ENCODE results near the gene CLP1. TPM values are rescaled to one million over a fixed set of nuclear protein-coding genes. Genes with fewer than 3 reads are reported as not detected.

The CLP1 gene
- total RNA-seq (10 to 100 TPM; 22.4 to 23.4 TPM), polyA plus RNA-seq (8.2 TPM)

GRCh38 chr11:57657194-57658022 lies at the start of gene CLP1:
CLP1 (plus strand) TSS chr11:57657762; CDS start chr11:57659477, 1,715 bp downstream.
- H3K27me3 ChIP-seq (ENCODE audit: insufficient read depth, low read length, poor library complexity, severe bottlenecking): no peaks in the 10 kb centered on the region
- H3K9me3 ChIP-seq (ENCODE audit: low read length): no peaks in the 10 kb centered on the region
- ChIA-PET POLR2A (interaction anchor here (0.5 to 1.1 kb wide), 3 partner anchors 10 to 191 kb away, joined by 3 to 8 read pairs (median 4); partner anchors contain the start of genes SELENOH and ZDHHC5), CTCF (interaction anchor here (1.1 to 3.5 kb wide), 3 partner anchors 9 to 89 kb away, joined by 3 to 15 read pairs (median 10); partner anchors contain the start of gene UBE2L6)
- peaks cover 27 to 52% (median 43%) of the 10 kb centered on the region in 3 donors for H3K4me1 Mint-ChIP-seq
- peak within 1 kb of the TSS; percentile 92 to 98 (median 96) for H3K4me3 Mint-ChIP-seq
- peaks cover 30% of the 10 kb centered on the region for H3K36me3 ChIP-seq (ENCODE audit: insufficient read depth, low read length)
- H3K4me1 ChIP-seq (ENCODE audit: insufficient read depth, low read length): peaks cover 13% of the 10 kb centered on the region
- H3K4me3 ChIP-seq (ENCODE audit: low read length): peak within 1 kb of the TSS; percentile 95
- peaks cover 6 to 37% (median 9%) of the 10 kb centered on the region in 3 donors for H3K36me3 Mint-ChIP-seq
- DNase-seq: peak; percentile 98 to 99 (median 99)
- H3K27ac ChIP-seq (ENCODE audit: low read depth, low read length): peak within 1 kb of the TSS; percentile 92
- H3K9me3 Mint-ChIP-seq: no peaks in the 10 kb centered on the region
- H3K27ac Mint-ChIP-seq: peak within 1 kb of the TSS; percentile 91 to 99 (median 98)
- no peaks in the 10 kb centered on the region for H3K27me3 Mint-ChIP-seq

- CTCF ChIA-PET: no interaction called here
- Mint-ChIP-seq H3K4me3 (no peak overlapping the region), H3K27me3 (peaks cover 10 to 19% of the 10 kb centered on the region in 2 donors), H3K9me3 (no peaks in the 10 kb centered on the region), H3K27ac (no peak overlapping the region), H3K36me3 (no peaks in the 10 kb centered on the region), H3K4me1 (no peaks in the 10 kb centered on the region)
- POLR2A ChIA-PET: no interaction called here
- Histone ChIP-seq H3K4me3 (ENCODE audit: low read length) (no peak overlapping the region), H3K9me3 (ENCODE audit: low read length) (no peaks in the 10 kb centered on the region), H3K27ac (ENCODE audit: low read depth, low read length) (no peak overlapping the region), H3K36me3 (ENCODE audit: insufficient read depth, low read length) (no peaks in the 10 kb centered on the region), H3K27me3 (ENCODE audit: insufficient read depth, low read length, poor library complexity, severe bottlenecking) (no peaks in the 10 kb centered on the region), H3K4me1 (ENCODE audit: insufficient read depth, low read length) (no peaks in the 10 kb centered on the region)
- no peak for DNase-seq
Observed at GRCh38 chr11:57610170-57610569, 47.4 kb upstream of the CLP1 start.

GRCh38 chr11:57614234-57614772 lies 43.3 kb upstream of the CLP1 start:
- peaks cover 2% of the 10 kb centered on the region for H3K9me3 ChIP-seq (ENCODE audit: low read length)
- H3K9me3 Mint-ChIP-seq: peaks cover 0 to 8% (median 4%) of the 10 kb centered on the region in 5 donors
- no peak for DNase-seq
- H3K27me3 ChIP-seq (ENCODE audit: insufficient read depth, low read length, poor library complexity, severe bottlenecking): no peaks in the 10 kb centered on the region
- H3K4me1 ChIP-seq (ENCODE audit: insufficient read depth, low read length): no peaks in the 10 kb centered on the region
- ChIA-PET CTCF (no interaction called here), POLR2A (no interaction called here)
- no peak overlapping the region for H3K27ac Mint-ChIP-seq
- H3K4me1 Mint-ChIP-seq: no peaks in the 10 kb centered on the region
- no peaks in the 10 kb centered on the region for H3K36me3 Mint-ChIP-seq
- H3K4me3 ChIP-seq (ENCODE audit: low read length): no peak overlapping the region
- H3K36me3 ChIP-seq (ENCODE audit: insufficient read depth, low read length): no peaks in the 10 kb centered on the region
- H3K27me3 Mint-ChIP-seq: peaks cover 16 to 21% of the 10 kb centered on the region in 2 donors
- peak overlapping the region in 1 of 7 donors; percentile 65 for H3K4me3 Mint-ChIP-seq
- no peak overlapping the region for H3K27ac ChIP-seq (ENCODE audit: low read depth, low read length)

GRCh38 chr11:57615308-57615707 lies 42.3 kb upstream of the CLP1 start:
- H3K27me3 ChIP-seq (ENCODE audit: insufficient read depth, low read length, poor library complexity, severe bottlenecking): no peaks in the 10 kb centered on the region
- no peak overlapping the region for H3K27ac ChIP-seq (ENCODE audit: low read depth, low read length)
- CTCF ChIA-PET: no interaction called here
- H3K4me3 ChIP-seq (ENCODE audit: low read length): no peak overlapping the region
- DNase-seq: no peak
- H3K9me3 ChIP-seq (ENCODE audit: low read length): peaks cover 4% of the 10 kb centered on the region
- no peak overlapping the region for H3K27ac Mint-ChIP-seq
- no peaks in the 10 kb centered on the region for H3K36me3 ChIP-seq (ENCODE audit: insufficient read depth, low read length)
- H3K36me3 Mint-ChIP-seq: peaks cover 0 to under 1% (median 0%) of the 10 kb centered on the region in 3 donors
- H3K4me3 Mint-ChIP-seq: no peak overlapping the region
- H3K27me3 Mint-ChIP-seq: peaks cover 16 to 19% of the 10 kb centered on the region in 2 donors
- no peaks in the 10 kb centered on the region for H3K4me1 ChIP-seq (ENCODE audit: insufficient read depth, low read length)
- no peaks in the 10 kb centered on the region for H3K4me1 Mint-ChIP-seq
- H3K9me3 Mint-ChIP-seq: peaks cover 5 to 18% (median 11%) of the 10 kb centered on the region in 5 donors
- POLR2A ChIA-PET: no interaction called here

GRCh38 chr11:57616595-57616994 lies 41.0 kb upstream of the CLP1 start:
- H3K27ac Mint-ChIP-seq: no peak overlapping the region
- no peak for DNase-seq

GRCh38 chr11:57618438-57618837 lies 39.1 kb upstream of the CLP1 start:
- H3K36me3 ChIP-seq (ENCODE audit: insufficient read depth, low read length): no peaks in the 10 kb centered on the region
- no peaks in the 10 kb centered on the region for H3K27me3 ChIP-seq (ENCODE audit: insufficient read depth, low read length, poor library complexity, severe bottlenecking)
- Mint-ChIP-seq H3K27ac (no peak overlapping the region), H3K4me1 (no peaks in the 10 kb centered on the region), H3K4me3 (no peak overlapping the region), H3K9me3 (peaks cover 5 to 25% (median 21%) of the 10 kb centered on the region in 5 donors), H3K27me3 (peaks cover 23 to 27% of the 10 kb centered on the region in 2 donors), H3K36me3 (peaks cover 0 to 7% (median 0%) of the 10 kb centered on the region in 3 donors)
- no peak for DNase-seq
- CTCF ChIA-PET: interaction anchor here (0.7 to 1.2 kb wide), 2 partner anchors 14 to 125 kb away, joined by 3 read pairs; no protein-coding TSS in a partner anchor
- POLR2A ChIA-PET: no interaction called here
- no peak overlapping the region for H3K27ac ChIP-seq (ENCODE audit: low read depth, low read length)
- no peak overlapping the region for H3K4me3 ChIP-seq (ENCODE audit: low read length)
- peaks cover 4% of the 10 kb centered on the region for H3K9me3 ChIP-seq (ENCODE audit: low read length)
- H3K4me1 ChIP-seq (ENCODE audit: insufficient read depth, low read length): no peaks in the 10 kb centered on the region

More at GRCh38 chr11:57616595-57616994, 41.0 kb upstream of the CLP1 start:
- CTCF ChIA-PET: no interaction called here
- H3K9me3 Mint-ChIP-seq: peaks cover 5 to 22% (median 18%) of the 10 kb centered on the region in 5 donors
- no peaks in the 10 kb centered on the region for H3K4me1 ChIP-seq (ENCODE audit: insufficient read depth, low read length)
- H3K27me3 ChIP-seq (ENCODE audit: insufficient read depth, low read length, poor library complexity, severe bottlenecking): no peaks in the 10 kb centered on the region
- no peaks in the 10 kb centered on the region for H3K36me3 ChIP-seq (ENCODE audit: insufficient read depth, low read length)
- no peaks in the 10 kb centered on the region for H3K4me1 Mint-ChIP-seq
- H3K9me3 ChIP-seq (ENCODE audit: low read length): peaks cover 4% of the 10 kb centered on the region
- no peak overlapping the region for H3K4me3 ChIP-seq (ENCODE audit: low read length)
- peaks cover 18 to 24% of the 10 kb centered on the region in 2 donors for H3K27me3 Mint-ChIP-seq
- H3K36me3 Mint-ChIP-seq: peaks cover 0 to 7% (median 0%) of the 10 kb centered on the region in 3 donors
- POLR2A ChIA-PET: no interaction called here
- H3K4me3 Mint-ChIP-seq: no peak overlapping the region
- H3K27ac ChIP-seq (ENCODE audit: low read depth, low read length): no peak overlapping the region

GRCh38 chr11:57619331-57619730 lies 38.2 kb upstream of the CLP1 start:
- peaks cover 5 to 25% (median 21%) of the 10 kb centered on the region in 5 donors for H3K9me3 Mint-ChIP-seq
- H3K27ac Mint-ChIP-seq: no peak overlapping the region
- no peak overlapping the region for H3K4me3 Mint-ChIP-seq
- ChIA-PET CTCF (interaction anchor here (0.7 kb wide), 1 partner anchor 22 kb away, joined by 4 read pairs; the partner anchor contains the start of gene SERPING1), POLR2A (no interaction called here)
- Histone ChIP-seq H3K9me3 (ENCODE audit: low read length) (peaks cover 4% of the 10 kb centered on the region), H3K27ac (ENCODE audit: low read depth, low read length) (no peak overlapping the region), H3K36me3 (ENCODE audit: insufficient read depth, low read length) (no peaks in the 10 kb centered on the region), H3K27me3 (ENCODE audit: insufficient read depth, low read length, poor library complexity, severe bottlenecking) (no peaks in the 10 kb centered on the region), H3K4me3 (ENCODE audit: low read length) (no peak overlapping the region), H3K4me1 (ENCODE audit: insufficient read depth, low read length) (no peaks in the 10 kb centered on the region)
- peaks cover 0 to 7% (median 0%) of the 10 kb centered on the region in 3 donors for H3K36me3 Mint-ChIP-seq
- DNase-seq: no peak
- H3K4me1 Mint-ChIP-seq: no peaks in the 10 kb centered on the region
- peaks cover 23 to 26% of the 10 kb centered on the region in 2 donors for H3K27me3 Mint-ChIP-seq

GRCh38 chr11:57620467-57620866 lies 37.1 kb upstream of the CLP1 start:
- Mint-ChIP-seq H3K4me1 (no peaks in the 10 kb centered on the region), H3K36me3 (peaks cover 0 to 7% (median 0%) of the 10 kb centered on the region in 3 donors), H3K27ac (no peak overlapping the region), H3K4me3 (no peak overlapping the region), H3K9me3 (peaks cover 5 to 25% (median 21%) of the 10 kb centered on the region in 5 donors), H3K27me3 (peaks cover 20 to 26% of the 10 kb centered on the region in 2 donors)
- Histone ChIP-seq H3K9me3 (ENCODE audit: low read length) (peaks cover 4% of the 10 kb centered on the region), H3K4me1 (ENCODE audit: insufficient read depth, low read length) (no peaks in the 10 kb centered on the region), H3K27ac (ENCODE audit: low read depth, low read length) (no peak overlapping the region), H3K36me3 (ENCODE audit: insufficient read depth, low read length) (no peaks in the 10 kb centered on the region), H3K27me3 (ENCODE audit: insufficient read depth, low read length, poor library complexity, severe bottlenecking) (no peaks in the 10 kb centered on the region), H3K4me3 (ENCODE audit: low read length) (no peak overlapping the region)
- DNase-seq: no peak
- POLR2A ChIA-PET: no interaction called here
- CTCF ChIA-PET: interaction anchor here (1.3 to 1.6 kb wide), 2 partner anchors 21 to 203 kb away, joined by 3 to 4 read pairs; no protein-coding TSS in a partner anchor

Data from CD8-positive, alpha-beta memory T cell (primary cell).